HUDEP-2 (cell line): ENCODE measurements around the gene ORC6.
A peak's percentile ranks its signal among the peaks of the same experiment; 100 is the strongest.

Experiments
- DNase-seq, 76 experiments: peaks; one replicate each; lab custom pipeline; 2025; ENCODE audit not compliant: unreplicated experiment in 76 of 76; lab: John Stamatoyannopoulos, UW

The ORC6 gene

GRCh38 chr16:46730801-46731690, 41.6 kb downstream of the ORC6 start:
- no peak for DNase-seq

- peak in 11 of 76 experiments; percentile 5 to 47 (median 15) for DNase-seq
Observed at GRCh38 chr16:46731691-46732555, 42.5 kb downstream of the ORC6 start.

- no peak for DNase-seq
Observed at GRCh38 chr16:46732561-46732960, 43.1 kb downstream of the ORC6 start.

GRCh38 chr16:46733319-46733830, 43.9 kb downstream of the ORC6 start:
- no peak for DNase-seq

- DNase-seq: no peak
Observed at GRCh38 chr16:46736695-46737094, 47.2 kb downstream of the ORC6 start.

GRCh38 chr16:46737621-46738214, 48.3 kb downstream of the ORC6 start:
- DNase-seq: no peak

GRCh38 chr16:46739934-46740333, 50.5 kb downstream of the ORC6 start:
- peak in 13 of 76 experiments; percentile 4 to 56 (median 11) for DNase-seq

GRCh38 chr16:46743232-46743719, 53.8 kb downstream of the ORC6 start:
- DNase-seq: peak in 3 of 76 experiments; percentile 1 to 29 (median 9)

- DNase-seq: no peak
Observed at GRCh38 chr16:46745617-46746016, 56.2 kb downstream of the ORC6 start.

- DNase-seq: no peak
Observed at GRCh38 chr16:46746821-46747776, 57.6 kb downstream of the ORC6 start.
